MCF 10A (cell line): ENCODE measurements around the gene ZNF280D. TPM values are rescaled to one million over a fixed set of nuclear protein-coding genes. Genes with fewer than 3 reads are reported as not detected.

Experiments
- BruUV-seq: library from RNA; stranded (reverse); fragments of 400-500 nt; replicated peaks from 2 replicates; lab custom pipeline; 2021; lab: Mats Ljungman, UMichigan
- CTCF ChIA-PET: fragments of 300-600 bp; sonication (Branson Sonifier 250); formaldehyde crosslinking; extraction: SDS; loops from one replicate; lab custom pipeline; 2021; ENCODE audit warnings: antibody characterized with exemption, inconsistent platforms; lab: Yijun Ruan, JAX
- POLR2A ChIA-PET: fragments of 300-600, 350-650 bp; sonication (Branson Sonifier 250); formaldehyde crosslinking; extraction: SDS; loops from one replicate; lab custom pipeline; 2020; ENCODE audit warnings: antibody characterized with exemption, inconsistent platforms; lab: Yijun Ruan, JAX
- DNase-seq: peaks from one replicate; pipeline ENCODE4 v3.0.0-alpha.2; 2018; ENCODE audit not compliant: unreplicated experiment
- H3K27ac Mint-ChIP-seq: one replicate; pipeline ENCODE4 v1.8.0; 2022; ENCODE audit warnings: mild to moderate bottlenecking, low read depth, mixed read lengths; ENCODE audit not compliant: unreplicated experiment
- H3K27me3 Mint-ChIP-seq: one replicate; pipeline ENCODE4 v1.8.0; 2022; ENCODE audit warnings: mixed read lengths; ENCODE audit not compliant: insufficient read depth, unreplicated experiment
- H3K36me3 Mint-ChIP-seq: one replicate; pipeline ENCODE4 v1.8.0; 2022; ENCODE audit warnings: mild to moderate bottlenecking, moderate library complexity, mixed read lengths; ENCODE audit not compliant: insufficient read depth, unreplicated experiment
- H3K4me1 Mint-ChIP-seq: one replicate; pipeline ENCODE4 v1.8.0; 2022; ENCODE audit warnings: mixed read lengths; ENCODE audit not compliant: insufficient read depth, unreplicated experiment
- H3K4me3 Mint-ChIP-seq: one replicate; pipeline ENCODE4 v1.8.0; 2022; ENCODE audit warnings: mild to moderate bottlenecking, moderate library complexity, mixed read lengths; ENCODE audit not compliant: unreplicated experiment
- H3K9me3 Mint-ChIP-seq: one replicate; pipeline ENCODE4 v1.8.0; 2022; ENCODE audit warnings: mixed read lengths; ENCODE audit not compliant: unreplicated experiment
- intact Hi-C: fragments of 100-400 bp; cut with micrococcal nuclease; formaldehyde crosslinking; loops from 2 replicates; pipeline ENCODE4 v1.14.1; 2022
- total RNA-seq: library from RNA; stranded (reverse); gene quantifications from 2 replicates; pipeline ENCODE4 v1.2.3, GENCODE V29; 2022
- TF ChIP-seq, protein P1 (sequence below): fragments of 200-600 bp; IDR thresholded peaks from one replicate; pipeline ENCODE4 v1.8.0; 2022; ENCODE audit warnings: antibody characterized with exemption, mild to moderate bottlenecking; ENCODE audit not compliant: unreplicated experiment

ZNF280D gene
- total RNA-seq, 1 experiment from 2014 or later, result 30.8 TPM

DNA sequence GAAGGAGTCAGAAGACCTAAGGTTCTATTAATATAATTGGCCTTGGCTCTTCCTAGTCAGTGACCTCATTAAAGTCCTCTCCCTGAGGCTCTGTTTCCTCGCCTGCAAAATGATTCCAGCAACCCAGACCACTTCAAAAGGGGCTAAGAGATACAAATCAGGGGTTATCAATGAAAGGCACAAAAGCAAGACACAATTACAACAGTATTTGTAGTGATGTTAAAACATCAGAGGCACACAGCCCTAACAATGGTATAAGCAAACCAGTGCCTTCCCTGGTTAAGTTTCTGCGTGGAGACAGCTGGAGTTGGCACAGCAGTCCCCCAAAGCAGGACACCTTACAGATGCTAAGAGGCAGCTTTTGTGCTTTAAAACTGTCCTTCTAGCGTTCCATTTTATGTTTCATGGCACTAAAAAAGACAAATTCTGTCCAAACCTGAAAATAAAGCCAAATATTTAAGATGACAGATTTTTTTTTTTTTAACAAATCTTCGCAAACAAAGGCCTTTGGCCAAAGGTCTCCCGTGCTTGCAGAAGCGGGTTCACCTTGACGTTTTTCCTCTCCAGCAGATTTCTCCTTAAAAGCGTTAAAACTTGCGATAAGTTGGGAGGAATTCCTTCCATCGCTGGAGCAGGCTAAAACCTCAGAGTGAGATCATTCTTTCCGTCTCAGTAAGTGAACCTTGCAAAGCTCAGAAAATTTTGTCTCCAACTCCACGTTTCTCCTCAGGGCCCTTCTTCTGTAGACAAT is 999 bp downstream of the ZNF280D start:
- peaks cover 20% of the 10 kb centered on the region for H3K4me1 Mint-ChIP-seq
- BruUV-seq, result TSS peak; percentile 44
- CTCF ChIA-PET, result interaction anchor here (0.6 to 0.7 kb wide), 4 partner anchors 73 to 684 kb away, joined by 3 to 4 read pairs (median 3); no protein-coding TSS in a partner anchor
- DNase-seq, result peak; percentile 30
- H3K36me3 Mint-ChIP-seq, result peaks cover 12% of the 10 kb centered on the region
- H3K4me3 Mint-ChIP-seq, result peak overlapping the region; percentile 88
- intact Hi-C loops, result no loop called here
- no peaks in the 10 kb centered on the region for H3K27me3 Mint-ChIP-seq
- peak overlapping the region; percentile 92 for H3K27ac Mint-ChIP-seq
- H3K9me3 Mint-ChIP-seq, result no peaks in the 10 kb centered on the region
- POLR2A ChIA-PET, result interaction anchor here (0.6 to 3.2 kb wide), 20 partner anchors 8 to 962 kb away, joined by 3 to 19 read pairs (median 4); partner anchors contain the start of gene TCF12
- TF ChIP-seq, protein P1, sequence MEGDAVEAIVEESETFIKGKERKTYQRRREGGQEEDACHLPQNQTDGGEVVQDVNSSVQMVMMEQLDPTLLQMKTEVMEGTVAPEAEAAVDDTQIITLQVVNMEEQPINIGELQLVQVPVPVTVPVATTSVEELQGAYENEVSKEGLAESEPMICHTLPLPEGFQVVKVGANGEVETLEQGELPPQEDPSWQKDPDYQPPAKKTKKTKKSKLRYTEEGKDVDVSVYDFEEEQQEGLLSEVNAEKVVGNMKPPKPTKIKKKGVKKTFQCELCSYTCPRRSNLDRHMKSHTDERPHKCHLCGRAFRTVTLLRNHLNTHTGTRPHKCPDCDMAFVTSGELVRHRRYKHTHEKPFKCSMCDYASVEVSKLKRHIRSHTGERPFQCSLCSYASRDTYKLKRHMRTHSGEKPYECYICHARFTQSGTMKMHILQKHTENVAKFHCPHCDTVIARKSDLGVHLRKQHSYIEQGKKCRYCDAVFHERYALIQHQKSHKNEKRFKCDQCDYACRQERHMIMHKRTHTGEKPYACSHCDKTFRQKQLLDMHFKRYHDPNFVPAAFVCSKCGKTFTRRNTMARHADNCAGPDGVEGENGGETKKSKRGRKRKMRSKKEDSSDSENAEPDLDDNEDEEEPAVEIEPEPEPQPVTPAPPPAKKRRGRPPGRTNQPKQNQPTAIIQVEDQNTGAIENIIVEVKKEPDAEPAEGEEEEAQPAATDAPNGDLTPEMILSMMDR, result no peak

DNA sequence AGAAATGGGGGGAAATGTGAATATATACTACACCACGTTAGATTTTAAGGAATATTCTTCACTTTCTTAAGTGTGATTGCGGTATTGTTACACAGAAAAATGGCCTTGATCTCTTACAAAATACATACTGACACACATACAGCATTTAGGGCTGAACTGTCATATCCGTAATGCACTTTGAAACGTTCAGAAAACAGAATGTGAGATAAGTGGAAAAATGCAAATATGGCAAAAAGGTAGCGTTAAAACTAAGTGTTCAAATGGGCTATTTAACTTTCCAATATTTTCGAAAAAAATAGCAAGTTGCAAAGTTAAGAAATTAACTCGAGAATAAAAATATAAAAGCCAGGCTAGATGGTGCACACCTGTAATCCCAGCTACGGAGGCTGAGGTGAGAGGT is 1.8 kb downstream of the ZNF280D start:
- TF ChIP-seq, protein P1, result no peak
- intact Hi-C loops, result no loop called here
- H3K27ac Mint-ChIP-seq, result peak overlapping the region; percentile 92
- BruUV-seq, result no TSS peak
- H3K4me3 Mint-ChIP-seq, result peak overlapping the region; percentile 88
- peaks cover 20% of the 10 kb centered on the region for H3K36me3 Mint-ChIP-seq
- no peak for DNase-seq
- H3K9me3 Mint-ChIP-seq, result no peaks in the 10 kb centered on the region
- CTCF ChIA-PET, result no interaction called here
- POLR2A ChIA-PET, result interaction anchor here (1.0 to 2.5 kb wide), 4 partner anchors 12 to 501 kb away, joined by 3 to 9 read pairs (median 4); partner anchors contain the start of gene TCF12
- H3K4me1 Mint-ChIP-seq, result peaks cover 20% of the 10 kb centered on the region
- no peaks in the 10 kb centered on the region for H3K27me3 Mint-ChIP-seq

DNA sequence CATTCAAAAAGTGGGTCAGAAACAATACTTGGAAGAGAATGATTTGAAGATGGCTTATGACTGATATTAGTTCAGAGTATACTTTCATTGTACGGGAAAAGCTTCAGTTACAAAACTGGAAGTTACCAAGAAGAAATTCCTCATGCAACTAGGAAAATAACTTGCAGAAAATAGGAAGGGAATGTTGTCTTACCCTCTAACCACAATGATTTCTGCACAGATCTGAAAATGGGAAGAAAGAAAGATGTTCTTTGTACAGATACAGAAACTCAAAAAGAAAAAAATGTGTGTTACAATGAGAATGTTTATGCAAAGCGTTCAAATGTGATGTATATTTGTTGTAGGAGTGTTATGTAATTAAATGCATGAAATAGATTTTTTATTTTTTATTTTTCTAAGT is 3.7 kb downstream of the ZNF280D start:
- H3K4me3 Mint-ChIP-seq, result no peak overlapping the region
- H3K9me3 Mint-ChIP-seq, result no peaks in the 10 kb centered on the region
- H3K36me3 Mint-ChIP-seq, result peaks cover 24% of the 10 kb centered on the region
- intact Hi-C loops, result no loop called here
- no peak for DNase-seq
- no peak overlapping the region for H3K27ac Mint-ChIP-seq
- TF ChIP-seq, protein P1, result no peak
- ChIA-PET CTCF (interaction anchor here (0.5 to 1.2 kb wide), 3 partner anchors 92 to 484 kb away, joined by 3 to 4 read pairs (median 4); no protein-coding TSS in a partner anchor), POLR2A (interaction anchor here (0.6 to 0.7 kb wide), 2 partner anchors 10 to 1410 kb away, joined by 3 to 5 read pairs; no protein-coding TSS in a partner anchor)
- peaks cover 15% of the 10 kb centered on the region for H3K4me1 Mint-ChIP-seq
- no TSS peak for BruUV-seq
- H3K27me3 Mint-ChIP-seq, result no peaks in the 10 kb centered on the region

DNA sequence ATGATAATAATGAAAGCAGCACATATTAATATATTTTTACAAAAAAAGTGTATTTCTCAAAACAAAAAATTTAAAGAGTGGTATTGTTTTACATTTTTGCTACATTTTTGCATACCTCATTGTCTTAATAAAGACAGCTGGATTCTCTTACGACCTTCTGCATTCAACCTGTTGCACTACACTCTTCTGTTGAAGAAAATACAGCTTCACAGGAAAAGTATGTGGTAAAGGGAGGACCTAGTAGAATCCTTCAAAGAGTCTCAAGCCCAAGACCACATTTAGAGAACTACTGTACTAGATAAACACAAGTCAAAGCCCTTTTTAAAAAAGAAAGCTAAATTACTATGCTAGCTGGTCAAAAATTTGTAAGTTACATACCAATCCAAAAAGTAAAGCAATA is 7.9 kb downstream of the ZNF280D start:
- Mint-ChIP-seq H3K27ac (no peak overlapping the region), H3K27me3 (no peaks in the 10 kb centered on the region), H3K4me1 (peaks cover 21% of the 10 kb centered on the region), H3K4me3 (no peak overlapping the region), H3K36me3 (peaks cover 35% of the 10 kb centered on the region), H3K9me3 (no peaks in the 10 kb centered on the region)
- ChIA-PET CTCF (interaction anchor here (0.8 to 1.1 kb wide), 2 partner anchors 12 to 233 kb away, joined by 3 to 7 read pairs; no protein-coding TSS in a partner anchor), POLR2A (interaction anchor here (0.6 to 0.8 kb wide), 3 partner anchors 8 to 451 kb away, joined by 4 read pairs; no protein-coding TSS in a partner anchor)
- no TSS peak for BruUV-seq
- DNase-seq, result no peak
- intact Hi-C loops, result no loop called here
- TF ChIP-seq, protein P1, result no peak
